ENCODE results near the gene SCNM1.
"Not testable (repeated sequence)": the region's sequence is repeated elsewhere in the genome, so short reads cannot be mapped to it uniquely, and the experiment has no call there.

Gene SCNM1

GRCh38 chr1:151193304-151193703 is 27.4 kb downstream of the SCNM1 start:
- no peak for DNase-seq (ENCODE audit: low read depth, low spot score)

GRCh38 chr1:151193856-151194255 is 27.9 kb downstream of the SCNM1 start:
- no peak for DNase-seq (ENCODE audit: low read depth, low spot score)

GRCh38 chr1:151194894-151195594 is 29.1 kb downstream of the SCNM1 start:
- DNase-seq (ENCODE audit: low read depth, low spot score), result not testable (repeated sequence)

GRCh38 chr1:151196292-151196800 is 30.4 kb downstream of the SCNM1 start:
- no peak for DNase-seq (ENCODE audit: low read depth, low spot score)

GRCh38 chr1:151197863-151198253 is 31.9 kb downstream of the SCNM1 start:
- DNase-seq (ENCODE audit: low read depth, low spot score), result no peak

GRCh38 chr1:151198254-151199127 is 32.5 kb downstream of the SCNM1 start, which contains the start of gene PIP5K1A:
Gene PIP5K1A (plus strand): TSS chr1:151198552. CDS start chr1:151198997, 445 bp downstream.
- peak; percentile 98 for DNase-seq (ENCODE audit: low read depth, low spot score)

- DNase-seq (ENCODE audit: low read depth, low spot score), result no peak
Measured at GRCh38 chr1:151199873-151200581, 34.1 kb downstream of the SCNM1 start.

GRCh38 chr1:151205381-151205965 is 39.5 kb downstream of the SCNM1 start:
- not testable (repeated sequence) for DNase-seq (ENCODE audit: low read depth, low spot score)

GRCh38 chr1:151210830-151211229 is 44.9 kb downstream of the SCNM1 start:
- DNase-seq (ENCODE audit: low read depth, low spot score), result no peak

- no peak for DNase-seq (ENCODE audit: low read depth, low spot score)
Measured at GRCh38 chr1:151211972-151212705, 46.2 kb downstream of the SCNM1 start.

GRCh38 chr1:151213560-151213959 is 47.6 kb downstream of the SCNM1 start:
- no peak for DNase-seq (ENCODE audit: low read depth, low spot score)
